Mucosa of rectum (tissue), 2 donors: ENCODE data around the gene CSTA.
A peak's percentile ranks its signal among the peaks of the same experiment; 100 is the strongest.

Experiments
- H3K27ac ChIP-seq, 2 donors: one replicate each; pipeline ENCODE4 v1.7.0; 2013; ENCODE audit warnings: inconsistent platforms in 2 of 2, low read depth in 2 of 2, low read length in 2 of 2
- H3K27me3 ChIP-seq, 2 donors: one replicate each; pipeline ENCODE4 v1.7.0; 2013; ENCODE audit warnings: low read length in 2 of 2; ENCODE audit not compliant: control insufficient read depth in 2 of 2, insufficient read depth in 2 of 2
- H3K36me3 ChIP-seq, 2 donors: one replicate each; pipeline ENCODE4 v1.7.0; 2013; ENCODE audit warnings: low read length in 2 of 2; ENCODE audit not compliant: control insufficient read depth in 2 of 2, insufficient read depth in 2 of 2
- H3K4me1 ChIP-seq, 2 donors: one replicate each; pipeline ENCODE4 v1.7.0; 2013; ENCODE audit warnings: low read length in 2 of 2, mild to moderate bottlenecking in 1 of 2; ENCODE audit not compliant: control insufficient read depth in 2 of 2, insufficient read depth in 2 of 2
- H3K4me3 ChIP-seq, 2 donors: one replicate each; pipeline ENCODE4 v1.7.0; 2013; ENCODE audit warnings: low read length in 2 of 2
- H3K9ac ChIP-seq, 2 donors: one replicate each; pipeline ENCODE4 v1.7.0; 2013; ENCODE audit warnings: low read length in 2 of 2, low read depth in 1 of 2, mild to moderate bottlenecking in 1 of 2
- H3K9me3 ChIP-seq, 2 donors: one replicate each; pipeline ENCODE4 v1.7.0; 2013; ENCODE audit warnings: low read length in 2 of 2; ENCODE audit not compliant: control insufficient read depth in 2 of 2
- donor health status: healthy.
- donor health status: Normal muscosa, but diverticular disease.

CSTA gene

GRCh38 chr3:122318620-122319019 is 6.4 kb upstream of the CSTA start:
- Histone ChIP-seq H3K9me3 (no peaks in the 10 kb centered on the region), H3K4me1 (peaks cover 8 to 14% of the 10 kb centered on the region in 2 donors), H3K27me3 (no peaks in the 10 kb centered on the region), H3K9ac (no peak overlapping the region), H3K4me3 (no peak overlapping the region), H3K27ac (no peak overlapping the region), H3K36me3 (no peaks in the 10 kb centered on the region)

DNA sequence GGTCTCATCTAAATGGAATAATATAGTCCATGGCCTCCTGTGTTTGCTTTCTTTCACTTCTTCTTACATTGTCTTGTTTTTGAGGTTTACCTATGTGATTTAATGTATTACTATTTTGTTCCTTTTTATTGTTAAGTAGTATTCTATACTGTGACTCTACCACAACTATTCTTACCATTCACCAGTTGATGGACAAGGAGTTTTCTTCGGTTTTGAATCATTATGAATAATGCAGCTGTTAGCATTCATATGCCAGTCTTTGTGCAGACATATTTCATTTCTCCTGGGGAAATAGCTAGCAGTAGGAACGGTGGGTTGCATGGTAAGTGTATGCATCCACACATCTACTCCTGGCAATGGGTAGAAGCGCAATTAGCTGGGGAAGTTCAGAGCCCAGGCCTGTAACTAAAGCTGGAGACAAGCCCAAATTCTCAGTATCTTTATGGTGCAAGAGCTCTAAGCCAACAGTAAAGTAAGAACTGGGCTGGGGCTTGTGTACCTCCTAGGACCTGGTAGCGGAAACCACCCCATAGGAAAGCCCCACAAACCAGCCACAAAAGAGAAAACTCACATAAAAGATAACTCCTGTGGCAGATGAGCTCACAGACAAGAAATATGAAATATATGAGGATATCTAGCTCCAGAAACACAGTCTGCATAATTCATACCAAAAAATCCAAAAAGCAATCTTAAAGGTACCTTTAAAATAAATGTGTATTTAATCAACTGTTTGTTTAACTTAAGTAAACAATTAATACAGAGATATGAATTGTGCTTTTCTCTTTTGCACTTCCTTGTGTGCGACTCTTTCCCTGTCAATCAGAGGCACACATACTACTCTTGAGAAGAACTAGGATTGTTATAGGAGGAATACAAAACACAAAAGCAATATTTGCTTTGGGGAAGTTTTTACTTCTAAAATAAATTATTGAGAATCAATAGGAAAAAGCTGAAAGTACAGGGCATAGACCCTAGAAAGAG is 2.7 kb upstream of the CSTA start:
- Histone ChIP-seq H3K4me3 (no peak overlapping the region), H3K27me3 (no peaks in the 10 kb centered on the region), H3K9me3 (no peaks in the 10 kb centered on the region), H3K36me3 (no peaks in the 10 kb centered on the region), H3K4me1 (no peaks in the 10 kb centered on the region), H3K9ac (no peak overlapping the region), H3K27ac (no peak overlapping the region)

DNA sequence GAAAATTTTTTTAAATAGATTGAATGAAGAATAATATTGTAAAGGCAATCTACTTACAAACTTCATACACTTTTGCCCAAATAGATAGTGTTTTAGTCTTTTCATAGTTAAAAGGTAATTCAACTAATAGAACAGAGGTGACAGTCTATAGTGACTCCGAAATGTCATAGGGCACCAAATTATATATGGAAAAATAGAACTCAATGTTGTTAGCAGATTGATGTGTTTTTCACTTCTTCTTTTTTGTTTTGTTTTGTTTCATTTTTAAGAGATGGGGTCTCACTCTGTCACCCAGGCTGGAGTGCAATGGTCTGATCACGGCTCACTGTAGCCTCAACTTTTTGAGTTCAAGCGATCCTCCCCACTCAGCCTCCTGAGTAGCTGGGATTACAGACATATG is 721 bp downstream of the CSTA start:
- no peaks in the 10 kb centered on the region for H3K4me1 ChIP-seq
- H3K27me3 ChIP-seq, result no peaks in the 10 kb centered on the region
- H3K36me3 ChIP-seq, result no peaks in the 10 kb centered on the region
- H3K4me3 ChIP-seq, result no peak overlapping the region
- no peaks in the 10 kb centered on the region for H3K9me3 ChIP-seq
- H3K27ac ChIP-seq, result no peak overlapping the region
- no peak overlapping the region for H3K9ac ChIP-seq

GRCh38 chr3:122331886-122332285 is 6.8 kb downstream of the CSTA start:
- Histone ChIP-seq H3K9ac (no peak overlapping the region), H3K27me3 (no peaks in the 10 kb centered on the region)

DNA sequence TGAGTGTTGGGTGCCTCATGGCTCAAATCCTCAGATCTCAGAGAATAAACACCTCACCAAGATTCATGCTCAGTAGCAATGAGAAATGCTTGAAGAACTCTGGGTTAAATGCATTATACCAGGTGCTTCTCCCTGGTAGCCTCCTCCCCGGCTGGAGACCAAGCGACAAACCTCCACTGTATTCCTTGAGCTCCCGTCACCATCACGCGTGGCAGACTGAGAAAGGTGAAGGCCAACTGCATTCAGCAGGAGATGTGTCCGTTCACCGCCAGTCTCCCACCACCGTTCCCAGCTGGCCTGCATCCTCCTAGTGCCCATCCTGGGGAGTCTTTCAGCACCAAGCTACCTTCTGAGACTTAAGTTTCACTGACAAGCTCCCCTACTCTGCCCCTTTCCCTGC is 7.5 kb downstream of the CSTA start:
- Histone ChIP-seq H3K4me1 (no peaks in the 10 kb centered on the region), H3K36me3 (no peaks in the 10 kb centered on the region), H3K27ac (no peak overlapping the region), H3K9me3 (no peaks in the 10 kb centered on the region), H3K9ac (no peak overlapping the region), H3K27me3 (no peaks in the 10 kb centered on the region), H3K4me3 (no peak overlapping the region)

More at GRCh38 chr3:122331886-122332285, 6.8 kb downstream of the CSTA start:
- no peaks in the 10 kb centered on the region for H3K4me1 ChIP-seq
- H3K36me3 ChIP-seq, result no peaks in the 10 kb centered on the region
- H3K27ac ChIP-seq, result no peak overlapping the region
- no peaks in the 10 kb centered on the region for H3K9me3 ChIP-seq
- no peak overlapping the region for H3K4me3 ChIP-seq

GRCh38 chr3:122342803-122343202 is 17.8 kb downstream of the CSTA start:
- H3K9ac ChIP-seq, result no peak overlapping the region
- H3K9me3 ChIP-seq, result no peaks in the 10 kb centered on the region
- no peak overlapping the region for H3K27ac ChIP-seq
- no peaks in the 10 kb centered on the region for H3K4me1 ChIP-seq
- no peaks in the 10 kb centered on the region for H3K36me3 ChIP-seq
- no peaks in the 10 kb centered on the region for H3K27me3 ChIP-seq
- H3K4me3 ChIP-seq, result no peak overlapping the region

GRCh38 chr3:122343654-122344053 is 18.6 kb downstream of the CSTA start:
- Histone ChIP-seq H3K4me1 (no peaks in the 10 kb centered on the region), H3K4me3 (no peak overlapping the region), H3K27me3 (no peaks in the 10 kb centered on the region), H3K27ac (no peak overlapping the region), H3K36me3 (no peaks in the 10 kb centered on the region), H3K9ac (no peak overlapping the region), H3K9me3 (no peaks in the 10 kb centered on the region)

- Histone ChIP-seq H3K4me3 (no peak overlapping the region), H3K36me3 (no peaks in the 10 kb centered on the region), H3K4me1 (peaks cover 0 to 4% of the 10 kb centered on the region in 2 donors), H3K9me3 (no peaks in the 10 kb centered on the region), H3K27me3 (no peaks in the 10 kb centered on the region), H3K9ac (no peak overlapping the region), H3K27ac (no peak overlapping the region)
Observed at GRCh38 chr3:122349171-122349570, 24.1 kb downstream of the CSTA start.

DNA sequence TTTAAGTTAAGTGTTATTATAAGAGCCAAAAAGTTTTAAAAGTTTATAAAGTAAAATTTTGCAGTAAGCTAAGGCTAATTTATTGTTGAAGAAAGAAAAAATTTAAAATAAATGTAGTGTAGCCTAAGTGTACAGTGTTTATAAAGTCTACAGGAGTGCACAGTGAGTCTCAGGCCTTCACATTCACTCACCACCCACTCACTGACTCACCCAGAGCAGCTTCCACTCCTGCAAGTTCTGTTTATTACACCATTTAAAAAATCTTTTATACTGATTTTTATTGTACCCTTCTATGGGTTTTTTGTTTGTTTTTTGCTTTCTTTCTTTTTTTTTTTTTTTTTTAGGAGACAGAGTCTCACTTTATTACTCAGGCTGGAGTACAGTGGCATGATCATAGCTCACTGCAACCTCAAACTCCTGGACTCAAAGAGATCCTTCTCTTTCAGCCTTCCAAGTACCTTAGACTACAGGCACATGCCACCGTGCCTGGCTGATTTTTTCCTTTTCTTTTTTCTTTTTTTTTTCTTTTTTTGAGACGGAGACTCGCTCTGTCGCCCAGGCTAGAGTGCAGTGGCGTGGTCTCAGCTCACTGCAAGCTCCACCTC is 25.9 kb downstream of the CSTA start:
- H3K9ac ChIP-seq, result no peak overlapping the region
- peak overlapping the region; percentile 67 to 74 for H3K27ac ChIP-seq
- H3K9me3 ChIP-seq, result no peaks in the 10 kb centered on the region
- no peaks in the 10 kb centered on the region for H3K36me3 ChIP-seq
- peaks cover 0 to 4% of the 10 kb centered on the region in 2 donors for H3K4me1 ChIP-seq
- H3K4me3 ChIP-seq, result no peak overlapping the region
- H3K27me3 ChIP-seq, result no peaks in the 10 kb centered on the region

GRCh38 chr3:122351612-122352011 is 26.6 kb downstream of the CSTA start:
- H3K4me3 ChIP-seq, result no peak overlapping the region
- H3K9ac ChIP-seq, result no peak overlapping the region
- H3K27me3 ChIP-seq, result no peaks in the 10 kb centered on the region
- no peaks in the 10 kb centered on the region for H3K9me3 ChIP-seq
- peak overlapping the region in 1 of 2 donors; percentile 39 for H3K27ac ChIP-seq
- peaks cover 0 to 4% of the 10 kb centered on the region in 2 donors for H3K4me1 ChIP-seq
- H3K36me3 ChIP-seq, result no peaks in the 10 kb centered on the region
